NCI-H2227 (cell line): Measurements from ENCODE around the gene WDR87.
"Not testable (repeated sequence)": the region's sequence is repeated elsewhere in the genome, so short reads cannot be mapped to it uniquely, and the experiment has no call there.

Experiments
- DNase-seq: peaks from one replicate; lab custom pipeline; 2025; ENCODE audit not compliant: unreplicated experiment; lab: John Stamatoyannopoulos, UW

Gene WDR87

GRCh38 chr19:37893845-37894575 lies 12.4 kb downstream of the WDR87 start:
- no peak for DNase-seq

GRCh38 chr19:37886571-37886970 lies 19.8 kb downstream of the WDR87 start:
- no peak for DNase-seq

- DNase-seq = no peak
Observed at GRCh38 chr19:37885392-37885791, 21.0 kb downstream of the WDR87 start.

- DNase-seq = no peak
Observed at GRCh38 chr19:37877147-37877546, 29.2 kb downstream of the WDR87 start.

- no peak for DNase-seq
Observed at GRCh38 chr19:37876032-37876431, 30.4 kb downstream of the WDR87 start.

- DNase-seq = no peak
Observed at GRCh38 chr19:37874784-37875183, 31.6 kb downstream of the WDR87 start.

- no peak for DNase-seq
Observed at GRCh38 chr19:37872383-37872782, 34.0 kb downstream of the WDR87 start.

GRCh38 chr19:37869766-37870340 lies 36.5 kb downstream of the WDR87 start:
- no peak for DNase-seq

- DNase-seq = no peak
Observed at GRCh38 chr19:37867831-37868230, 38.6 kb downstream of the WDR87 start.

GRCh38 chr19:37865930-37866329 lies 40.5 kb downstream of the WDR87 start:
- DNase-seq = not testable (repeated sequence)

- no peak for DNase-seq
Observed at GRCh38 chr19:37864501-37864900, 41.9 kb downstream of the WDR87 start.

- DNase-seq = peak; percentile 98
Observed at GRCh38 chr19:37855098-37855497, 51.3 kb downstream of the WDR87 start.

- DNase-seq = no peak
Observed at GRCh38 chr19:37845932-37846331, 60.5 kb downstream of the WDR87 start.
